ENCODE results near the gene SPHK1. TPM values are rescaled to one million over a fixed set of nuclear protein-coding genes. Genes with fewer than 3 reads are reported as not detected.

Gene SPHK1
- total RNA-seq, 2 experiments from 2014 or later = 15.7 to 17.7 TPM

GRCh38 chr17:76379646-76380376, 4.6 kb upstream of the SPHK1 start:
- intact Hi-C loops (cut with micrococcal nuclease) = no loop called here
- POLR2A ChIA-PET = interaction anchor here (1.2 to 2.3 kb wide), 2 partner anchors 18 to 26 kb away, joined by 4 to 9 read pairs; partner anchors contain the start of gene PRPSAP1
- H3K4me1 Mint-ChIP-seq (ENCODE audit: low read depth) = peaks cover 3% of the 10 kb centered on the region

DNA sequence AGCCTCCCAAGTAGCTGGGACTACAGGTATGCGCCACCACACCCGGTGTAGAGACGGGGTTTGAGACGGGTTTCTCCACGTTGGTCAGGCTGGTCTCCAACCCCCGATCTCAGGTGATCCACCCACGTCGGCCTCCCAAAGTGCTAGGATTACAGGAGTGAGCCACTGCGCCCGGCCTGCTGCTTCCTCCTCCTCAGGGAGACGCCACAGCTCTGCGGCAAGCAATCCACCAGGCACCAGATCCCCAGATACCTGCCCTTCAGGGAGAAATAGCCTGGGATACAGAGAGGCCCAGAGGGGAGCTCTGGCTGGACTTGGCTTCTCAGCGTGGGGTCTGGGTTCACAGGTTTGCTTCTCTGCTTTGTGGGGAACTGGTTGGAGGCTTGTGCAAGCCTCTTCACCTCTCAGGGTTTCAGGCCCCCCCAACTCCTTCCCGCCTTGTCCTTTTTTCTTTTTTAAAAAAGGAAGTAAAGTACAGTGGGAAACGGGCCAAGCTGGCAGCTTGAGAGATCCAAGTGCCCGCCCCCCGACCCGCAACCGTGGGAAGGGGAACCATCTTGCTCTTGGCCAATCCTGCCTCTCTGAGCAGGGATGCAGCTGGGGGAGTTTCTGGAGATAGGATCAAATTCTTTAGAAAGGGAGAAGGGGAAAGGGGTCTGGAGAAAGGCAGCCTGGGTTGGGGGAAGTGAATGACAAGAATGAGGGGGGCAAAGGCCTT, 2.6 kb upstream of the SPHK1 start:
- H3K4me1 Mint-ChIP-seq (ENCODE audit: low read depth) = peaks cover 3% of the 10 kb centered on the region
- POLR2A ChIA-PET = interaction anchor here (0.6 to 5.1 kb wide), 5 partner anchors 12 to 440 kb away, joined by 4 to 42 read pairs (median 8); partner anchors contain the start of gene PRPSAP1
- no peaks in the 10 kb centered on the region for H3K27me3 Mint-ChIP-seq
- peaks cover 5% of the 10 kb centered on the region for H3K36me3 Mint-ChIP-seq (ENCODE audit: low read depth)
- TF ChIP-seq, protein P1, sequence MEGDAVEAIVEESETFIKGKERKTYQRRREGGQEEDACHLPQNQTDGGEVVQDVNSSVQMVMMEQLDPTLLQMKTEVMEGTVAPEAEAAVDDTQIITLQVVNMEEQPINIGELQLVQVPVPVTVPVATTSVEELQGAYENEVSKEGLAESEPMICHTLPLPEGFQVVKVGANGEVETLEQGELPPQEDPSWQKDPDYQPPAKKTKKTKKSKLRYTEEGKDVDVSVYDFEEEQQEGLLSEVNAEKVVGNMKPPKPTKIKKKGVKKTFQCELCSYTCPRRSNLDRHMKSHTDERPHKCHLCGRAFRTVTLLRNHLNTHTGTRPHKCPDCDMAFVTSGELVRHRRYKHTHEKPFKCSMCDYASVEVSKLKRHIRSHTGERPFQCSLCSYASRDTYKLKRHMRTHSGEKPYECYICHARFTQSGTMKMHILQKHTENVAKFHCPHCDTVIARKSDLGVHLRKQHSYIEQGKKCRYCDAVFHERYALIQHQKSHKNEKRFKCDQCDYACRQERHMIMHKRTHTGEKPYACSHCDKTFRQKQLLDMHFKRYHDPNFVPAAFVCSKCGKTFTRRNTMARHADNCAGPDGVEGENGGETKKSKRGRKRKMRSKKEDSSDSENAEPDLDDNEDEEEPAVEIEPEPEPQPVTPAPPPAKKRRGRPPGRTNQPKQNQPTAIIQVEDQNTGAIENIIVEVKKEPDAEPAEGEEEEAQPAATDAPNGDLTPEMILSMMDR (IDR thresholded peaks at IDR 0.05) = no peak
- DNase-seq (no peak), ATAC-seq (no peak)
- H3K9me3 Mint-ChIP-seq = no peaks in the 10 kb centered on the region
- peak overlapping the region; percentile 77 for H3K4me3 Mint-ChIP-seq
- CTCF ChIA-PET = interaction anchor here (1.1 to 10.8 kb wide), 5 partner anchors 16 to 261 kb away, joined by 3 to 135 read pairs (median 6); partner anchors contain the start of gene PRPSAP1
- intact Hi-C loops (cut with micrococcal nuclease) = no loop called here
- H3K27ac Mint-ChIP-seq = no peak overlapping the region

More at GRCh38 chr17:76379646-76380376, 4.6 kb upstream of the SPHK1 start:
- H3K9me3 Mint-ChIP-seq = no peaks in the 10 kb centered on the region
- H3K36me3 Mint-ChIP-seq (ENCODE audit: low read depth) = no peaks in the 10 kb centered on the region
- no peaks in the 10 kb centered on the region for H3K27me3 Mint-ChIP-seq
- DNase-seq (no peak), ATAC-seq (no peak)
- TF ChIP-seq, protein P1 (IDR thresholded peaks at IDR 0.05) = no peak
- CTCF ChIA-PET = interaction anchor here (0.6 to 10.8 kb wide), 4 partner anchors 18 to 46 kb away, joined by 3 to 135 read pairs (median 38); partner anchors contain the start of gene PRPSAP1
- no peak overlapping the region for H3K4me3 Mint-ChIP-seq
- no peak overlapping the region for H3K27ac Mint-ChIP-seq

GRCh38 chr17:76382351-76382802, 2.0 kb upstream of the SPHK1 start:
- ATAC-seq = no peak
- DNase-seq = peak; percentile 64
- CTCF ChIA-PET = interaction anchor here (1.3 to 10.8 kb wide), 3 partner anchors 15 to 31 kb away, joined by 3 to 135 read pairs (median 73); partner anchors contain the start of gene PRPSAP1
- TF ChIP-seq, protein P1 (IDR thresholded peaks at IDR 0.05) = no peak
- no peaks in the 10 kb centered on the region for H3K9me3 Mint-ChIP-seq
- intact Hi-C loops (cut with micrococcal nuclease) = no loop called here
- no peaks in the 10 kb centered on the region for H3K27me3 Mint-ChIP-seq
- H3K4me3 Mint-ChIP-seq = peak overlapping the region; percentile 77
- H3K36me3 Mint-ChIP-seq (ENCODE audit: low read depth) = peaks cover 7% of the 10 kb centered on the region
- no peak overlapping the region for H3K27ac Mint-ChIP-seq
- H3K4me1 Mint-ChIP-seq (ENCODE audit: low read depth) = peaks cover 3% of the 10 kb centered on the region
- POLR2A ChIA-PET = interaction anchor here (1.6 to 5.1 kb wide), 3 partner anchors 12 to 29 kb away, joined by 6 to 42 read pairs (median 8); partner anchors contain the start of gene PRPSAP1

DNA sequence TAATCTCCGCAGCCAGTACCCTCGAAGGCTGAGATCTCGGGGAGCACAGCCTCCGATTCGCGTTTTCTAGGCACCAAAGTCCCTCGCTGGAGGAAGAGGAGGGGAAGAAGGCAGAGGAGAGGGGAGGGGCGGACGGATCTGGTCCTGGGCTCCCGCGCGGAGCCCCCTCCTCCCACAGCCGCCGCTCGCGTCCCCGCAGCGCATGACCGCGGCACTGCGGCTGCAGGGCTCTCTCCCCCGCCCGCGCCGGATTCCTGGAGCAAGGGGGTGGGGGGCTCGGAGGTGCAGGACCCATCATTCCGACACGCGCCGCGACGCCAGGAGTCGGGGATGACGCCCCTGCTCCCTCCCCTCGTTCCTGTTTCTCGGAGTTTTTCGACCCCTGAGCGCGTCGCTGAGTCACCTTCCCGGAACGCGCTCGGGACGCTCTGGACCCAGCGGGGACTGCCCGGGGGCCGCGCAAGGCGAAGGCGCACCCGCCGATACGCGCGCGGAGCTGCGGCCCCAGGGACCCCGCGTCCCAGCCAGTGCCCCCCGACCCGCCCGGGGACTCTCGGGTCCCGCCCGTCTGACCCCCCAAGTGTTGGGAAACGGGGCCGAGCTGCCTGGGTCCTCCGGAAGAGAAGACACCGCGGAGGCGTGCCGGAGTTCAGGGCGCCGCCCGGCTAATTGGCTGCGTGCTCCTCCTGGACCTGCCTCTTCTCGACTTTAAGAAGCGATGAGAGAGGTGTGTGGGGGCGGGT, 1.4 kb upstream of the SPHK1 start:
- CTCF ChIA-PET = interaction anchor here (0.9 to 10.8 kb wide), 4 partner anchors 9 to 76 kb away, joined by 3 to 135 read pairs (median 44); partner anchors contain the start of genes PRPSAP1 and QRICH2
- H3K27me3 Mint-ChIP-seq = no peaks in the 10 kb centered on the region
- TF ChIP-seq, protein P1 (IDR thresholded peaks at IDR 0.05) = no peak
- DNase-seq (peak; percentile 86), ATAC-seq (peak; percentile 64)
- peaks cover 3% of the 10 kb centered on the region for H3K4me1 Mint-ChIP-seq (ENCODE audit: low read depth)
- H3K36me3 Mint-ChIP-seq (ENCODE audit: low read depth) = peaks cover 7% of the 10 kb centered on the region
- POLR2A ChIA-PET = interaction anchor here (1.6 to 5.1 kb wide), 4 partner anchors 13 to 117 kb away, joined by 6 to 42 read pairs (median 9); partner anchors contain the start of genes PRPSAP1 and RHBDF2
- no peaks in the 10 kb centered on the region for H3K9me3 Mint-ChIP-seq
- intact Hi-C loops (cut with micrococcal nuclease) = no loop called here
- H3K4me3 Mint-ChIP-seq = peak overlapping the region; percentile 77
- no peak overlapping the region for H3K27ac Mint-ChIP-seq
